CD4-positive, CD25-positive, alpha-beta regulatory T cell (primary cell): ENCODE results near the gene MED15. TPM values are rescaled to one million over a fixed set of nuclear protein-coding genes. Genes with fewer than 3 reads are reported as not detected.

Experiments
- ATAC-seq, 2 donors: fragments of 150-1000 bp; cut with Tn5 transposase; one replicate each; pipeline ENCODE4 v1.10.0; 2021; ENCODE audit warnings: low read depth in 2 of 2, moderate number of reproducible peaks in 2 of 2, moderate library complexity in 1 of 2
- DNase-seq, 3 donors: peaks; one replicate each; pipeline versions ENCODE4 v3.0.0 to v3.0.0-alpha.2; 2012 to 2022; ENCODE audit warnings: mixed read lengths in 1 of 3
- H3K27ac ChIP-seq: one replicate; pipeline ENCODE4 v1.7.0; 2013; ENCODE audit warnings: mild to moderate bottlenecking, low read length; ENCODE audit not compliant: insufficient read depth, poor library complexity, severe bottlenecking
- H3K27me3 ChIP-seq: one replicate; pipeline ENCODE4 v1.7.0; 2013; ENCODE audit warnings: low read length; ENCODE audit not compliant: control insufficient read depth, insufficient read depth
- H3K36me3 ChIP-seq: one replicate; pipeline ENCODE4 v1.7.0; 2013; ENCODE audit warnings: mild to moderate bottlenecking, low read length, moderate library complexity; ENCODE audit not compliant: control insufficient read depth, insufficient read depth
- H3K4me1 ChIP-seq: 2 replicates; pipeline ENCODE4 v1.7.0; 2013; ENCODE audit warnings: mild to moderate bottlenecking, low read length; ENCODE audit not compliant: insufficient read depth, control insufficient read depth, poor library complexity, severe bottlenecking
- H3K4me3 ChIP-seq: one replicate; pipeline ENCODE4 v1.7.0; 2013; ENCODE audit warnings: low read depth, mild to moderate bottlenecking, low read length, moderate library complexity
- H3K9me3 ChIP-seq, 2 experiments: 1 replicate in 1 of 2; 2 replicates in 1 of 2; pipeline ENCODE4 v1.7.0; 2013; ENCODE audit warnings: low read length in 2 of 2, mild to moderate bottlenecking in 1 of 2, moderate library complexity in 1 of 2; ENCODE audit not compliant: control insufficient read depth in 2 of 2
- H3K27ac Mint-ChIP-seq, 3 donors: one replicate each; pipeline ENCODE4 v1.8.0; 2020 to 2022; ENCODE audit warnings: mild to moderate bottlenecking in 3 of 3, mixed read lengths in 3 of 3, moderate library complexity in 2 of 3
- H3K27me3 Mint-ChIP-seq: one replicate; pipeline ENCODE4 v1.8.0; 2022; ENCODE audit warnings: mild to moderate bottlenecking, mixed read lengths
- H3K36me3 Mint-ChIP-seq: one replicate; pipeline ENCODE4 v1.8.0; 2020; ENCODE audit warnings: mixed read lengths
- H3K4me1 Mint-ChIP-seq, 4 donors: one replicate each; pipeline ENCODE4 v1.8.0; 2020 to 2022; ENCODE audit warnings: mixed read lengths in 4 of 4, mild to moderate bottlenecking in 1 of 4
- H3K4me3 Mint-ChIP-seq, 4 donors: one replicate each; pipeline ENCODE4 v1.8.0; 2020 to 2022; ENCODE audit warnings: mild to moderate bottlenecking in 4 of 4, mixed read lengths in 4 of 4, moderate library complexity in 3 of 4
- H3K9me3 Mint-ChIP-seq, 7 donors: one replicate each; pipeline ENCODE4 v1.8.0; 2020 to 2022; ENCODE audit warnings: mixed read lengths in 7 of 7, mild to moderate bottlenecking in 3 of 7, moderate library complexity in 2 of 7
- polyA plus RNA-seq, 4 donors: library from polyadenylated mRNA; unstranded; fragments of 300-500 nt; fragmentation: Illumina TruSeq; gene quantifications; one replicate each; pipeline ENCODE4 v1.2.3, GENCODE V29; 2021
- total RNA-seq: library from RNA; stranded (reverse); gene quantifications from one replicate; pipeline ENCODE4 v1.2.3, GENCODE V29; 2022

Gene MED15
- total and polyA plus RNA-seq, 5 donors from 2014 or later = 35.1 to 397 (median 41.6) TPM

DNA sequence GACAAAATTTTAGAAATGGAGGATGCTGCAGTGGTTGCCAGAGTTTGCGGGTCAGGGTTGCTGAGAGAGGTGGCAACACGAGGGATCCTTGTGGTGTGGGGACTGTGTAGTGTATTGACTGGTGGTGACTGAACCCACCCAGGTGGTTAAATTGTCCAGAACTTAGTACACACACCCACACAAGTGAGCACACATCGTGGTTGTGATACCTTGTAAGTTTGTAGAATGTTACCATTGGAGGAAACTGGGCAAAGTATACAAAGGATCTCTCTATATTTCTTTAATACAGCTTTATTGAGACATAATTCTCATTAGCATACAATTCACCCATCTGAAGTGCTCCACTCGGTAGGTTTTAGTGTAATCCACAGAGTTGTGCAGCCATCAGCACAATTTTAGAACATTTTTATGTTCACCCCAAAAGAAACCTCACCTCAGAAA is 56.1 kb downstream of the MED15 start:
- H3K4me1 Mint-ChIP-seq = peaks cover 20 to 95% (median 49%) of the 10 kb centered on the region in 4 donors

DNA sequence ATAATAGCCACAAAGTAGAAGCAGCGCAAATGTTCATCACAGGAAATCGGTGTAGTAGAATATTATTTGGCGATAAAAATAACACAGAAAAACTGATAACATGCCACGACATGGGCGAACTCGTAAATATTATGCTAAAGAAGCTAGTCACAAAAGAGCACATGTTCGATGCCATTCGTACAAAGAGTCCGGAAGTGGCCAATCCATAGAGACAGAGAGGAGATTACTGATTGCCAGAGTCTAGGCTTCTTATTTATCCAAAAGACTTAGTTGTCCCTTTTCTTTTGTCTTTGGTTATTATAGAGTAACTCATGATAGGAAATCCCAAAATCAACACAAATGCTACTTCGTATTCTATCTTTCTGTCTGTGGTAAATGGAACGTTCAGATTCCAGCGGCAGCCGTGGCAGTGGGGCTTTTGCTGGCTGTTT is 56.5 kb downstream of the MED15 start:
- Histone ChIP-seq H3K36me3 (peaks cover 47% of the 10 kb centered on the region), H3K27ac (peak overlapping the region; percentile 57), H3K4me1 (peaks cover 68% of the 10 kb centered on the region), H3K4me3 (peak overlapping the region; percentile 54), H3K27me3 (no peaks in the 10 kb centered on the region), H3K9me3 (peaks cover 0 to 4% of the 10 kb centered on the region in 2 experiments)
- H3K9me3 Mint-ChIP-seq = peaks cover 0 to 5% (median 3%) of the 10 kb centered on the region in 7 donors
- no peaks in the 10 kb centered on the region for H3K27me3 Mint-ChIP-seq
- H3K27ac Mint-ChIP-seq = peak overlapping the region; percentile 83 to 95 (median 92)
- peak overlapping the region; percentile 61 to 73 (median 66) for H3K4me3 Mint-ChIP-seq
- H3K36me3 Mint-ChIP-seq = peaks cover 67% of the 10 kb centered on the region
- ATAC-seq (no peak), DNase-seq (peak in 1 of 3 donors; percentile 43)
- H3K4me1 Mint-ChIP-seq = peaks cover 21 to 95% (median 50%) of the 10 kb centered on the region in 4 donors

More for the DNA sequence above, 56.1 kb downstream of the MED15 start:
- ATAC-seq (no peak), DNase-seq (no peak)
- Mint-ChIP-seq H3K36me3 (peaks cover 67% of the 10 kb centered on the region), H3K9me3 (peaks cover 0 to 10% (median 4%) of the 10 kb centered on the region in 7 donors), H3K27ac (peak overlapping the region; percentile 83 to 95 (median 92)), H3K27me3 (no peaks in the 10 kb centered on the region), H3K4me3 (peak overlapping the region; percentile 61 to 73 (median 66))
- H3K27me3 ChIP-seq = no peaks in the 10 kb centered on the region
- H3K4me1 ChIP-seq = peaks cover 66% of the 10 kb centered on the region
- H3K9me3 ChIP-seq = peaks cover 0 to 9% of the 10 kb centered on the region in 2 experiments
- peaks cover 48% of the 10 kb centered on the region for H3K36me3 ChIP-seq
- peak overlapping the region; percentile 54 for H3K4me3 ChIP-seq
- peak overlapping the region; percentile 57 for H3K27ac ChIP-seq

DNA sequence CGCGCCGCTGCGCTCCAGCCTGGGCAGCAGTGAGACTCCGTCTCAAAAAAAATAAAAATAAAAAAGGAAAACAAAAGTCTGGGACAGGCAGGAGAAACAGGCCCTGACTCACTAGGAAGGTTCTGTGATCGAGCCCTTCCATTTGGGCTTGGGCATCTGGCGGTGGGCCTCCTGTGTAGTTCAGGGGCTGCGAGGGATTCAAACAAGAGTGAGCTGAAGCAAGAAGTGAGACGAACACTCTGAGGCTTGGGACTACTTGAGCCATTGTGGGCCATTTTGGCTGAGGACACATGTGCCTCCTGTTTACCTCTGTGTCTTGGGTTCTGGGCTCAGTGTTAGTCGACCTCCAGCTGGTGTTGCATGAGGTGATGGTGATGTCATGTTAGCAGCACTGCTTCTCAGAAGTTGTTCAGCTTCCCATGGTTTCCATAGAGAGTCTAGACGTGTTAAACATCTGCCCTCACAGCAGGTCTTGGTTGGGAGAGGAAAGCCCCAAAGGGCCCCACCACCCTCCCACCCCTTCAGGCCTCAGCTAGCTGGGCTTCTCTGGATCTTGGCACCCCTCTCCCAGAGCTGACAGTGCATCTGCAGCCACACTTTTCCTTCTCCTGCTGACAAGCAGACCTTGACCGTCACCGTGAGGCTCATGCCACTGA is 57.8 kb downstream of the MED15 start:
- H3K27me3 Mint-ChIP-seq = no peaks in the 10 kb centered on the region
- Histone ChIP-seq H3K4me1 (peaks cover 81% of the 10 kb centered on the region), H3K9me3 (no peaks in the 10 kb centered on the region), H3K27me3 (no peaks in the 10 kb centered on the region), H3K36me3 (peaks cover 36% of the 10 kb centered on the region), H3K4me3 (no peak overlapping the region), H3K27ac (peak overlapping the region; percentile 65)
- H3K9me3 Mint-ChIP-seq = no peaks in the 10 kb centered on the region
- DNase-seq = no peak
- no peak for ATAC-seq
- peak overlapping the region in 3 of 4 donors; percentile 58 to 90 (median 75) for H3K4me3 Mint-ChIP-seq
- H3K27ac Mint-ChIP-seq = peak overlapping the region; percentile 69 to 97 (median 91)
- peaks cover 27 to 98% (median 52%) of the 10 kb centered on the region in 4 donors for H3K4me1 Mint-ChIP-seq
- H3K36me3 Mint-ChIP-seq = peaks cover 63% of the 10 kb centered on the region

DNA sequence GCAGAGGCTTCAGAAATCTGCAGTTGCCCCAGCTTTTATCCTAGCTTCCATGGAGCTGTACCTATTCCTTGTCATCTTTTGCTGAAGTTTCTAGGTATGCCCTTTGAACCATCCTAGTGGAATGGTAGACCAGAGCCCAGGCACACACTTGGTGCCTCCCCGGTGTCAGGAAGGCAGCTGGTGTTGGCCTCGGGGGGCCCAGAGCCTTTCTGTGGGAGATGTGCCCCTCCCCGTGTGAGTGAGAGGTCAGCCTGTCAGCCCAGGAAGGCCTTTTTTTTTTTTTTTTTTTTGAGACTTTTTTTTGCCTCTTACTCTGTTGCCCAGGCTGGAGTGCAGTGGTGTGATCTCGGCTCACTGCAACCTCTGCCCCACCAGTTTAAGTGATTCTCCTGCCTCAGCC is 58.4 kb downstream of the MED15 start:
- Mint-ChIP-seq H3K4me3 (peak overlapping the region; percentile 58 to 90 (median 88)), H3K4me1 (peaks cover 27 to 97% (median 53%) of the 10 kb centered on the region in 4 donors), H3K27ac (peak overlapping the region; percentile 69 to 98 (median 97)), H3K27me3 (no peaks in the 10 kb centered on the region), H3K9me3 (no peaks in the 10 kb centered on the region), H3K36me3 (peaks cover 60% of the 10 kb centered on the region)
- Histone ChIP-seq H3K36me3 (peaks cover 34% of the 10 kb centered on the region), H3K4me1 (peaks cover 86% of the 10 kb centered on the region), H3K27me3 (no peaks in the 10 kb centered on the region), H3K4me3 (no peak overlapping the region), H3K27ac (peak overlapping the region; percentile 65), H3K9me3 (no peaks in the 10 kb centered on the region)
- no peak for DNase-seq
- ATAC-seq = no peak

DNA sequence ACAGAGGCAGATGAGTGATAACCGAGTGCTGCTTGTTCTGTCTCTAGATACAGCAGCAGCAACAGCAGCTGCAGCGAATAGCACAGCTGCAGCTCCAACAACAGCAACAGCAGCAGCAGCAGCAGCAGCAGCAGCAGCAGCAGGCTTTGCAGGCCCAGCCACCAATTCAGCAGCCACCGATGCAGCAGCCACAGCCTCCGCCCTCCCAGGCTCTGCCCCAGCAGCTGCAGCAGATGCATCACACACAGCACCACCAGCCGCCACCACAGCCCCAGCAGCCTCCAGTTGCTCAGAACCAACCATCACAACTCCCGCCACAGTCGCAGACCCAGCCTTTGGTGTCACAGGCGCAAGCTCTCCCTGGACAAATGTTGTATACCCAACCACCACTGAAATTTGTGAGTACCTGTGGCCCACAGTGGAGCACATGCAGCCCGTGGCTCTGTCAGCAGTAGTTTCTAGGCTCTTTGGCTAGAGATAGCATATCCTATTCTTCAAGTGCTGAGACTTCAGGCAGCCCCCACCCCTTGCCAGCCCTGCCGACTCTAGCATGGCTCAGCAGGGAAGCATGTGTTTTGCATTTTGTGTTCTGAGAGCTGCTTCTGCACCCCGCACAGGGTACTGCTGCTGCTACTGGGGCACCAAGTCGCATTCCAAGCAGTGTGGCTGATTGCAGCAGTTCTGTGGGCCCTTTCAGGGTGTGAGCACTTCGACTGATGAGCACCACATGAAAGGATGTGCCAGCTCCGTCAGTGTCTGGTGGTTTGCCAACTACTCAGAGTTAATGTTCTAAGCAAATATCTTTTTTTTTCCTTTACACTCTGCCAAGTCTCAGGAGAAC is 59.2 kb downstream of the MED15 start:
- peak overlapping the region; percentile 65 for H3K27ac ChIP-seq
- H3K4me3 ChIP-seq = peak overlapping the region; percentile 64
- H3K27ac Mint-ChIP-seq = peak overlapping the region; percentile 97 to 98 (median 98)

DNA sequence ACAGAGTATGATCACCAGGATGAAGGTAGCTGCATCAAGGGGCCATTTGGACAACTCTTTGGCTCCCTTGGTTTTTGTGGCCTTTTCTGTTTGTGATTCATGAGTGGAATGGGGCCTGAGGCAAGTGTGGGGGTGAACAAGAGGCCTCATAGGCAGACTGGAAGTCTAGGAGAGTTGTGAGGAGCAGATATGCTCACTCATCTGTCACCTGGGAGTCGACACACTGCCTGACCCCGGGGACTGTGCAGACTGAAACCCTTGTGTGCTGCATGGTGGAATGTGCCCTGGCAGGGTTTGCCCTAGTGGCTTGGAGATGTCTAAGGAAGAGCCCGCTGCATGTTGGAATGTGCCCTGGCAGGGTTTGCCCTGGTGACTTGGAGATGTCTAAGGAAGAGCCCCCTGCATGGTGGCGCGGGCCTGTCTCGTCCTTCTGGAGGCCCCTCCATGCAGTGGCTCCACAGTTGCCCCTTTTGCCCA is 60.0 kb downstream of the MED15 start:
- DNase-seq (no peak), ATAC-seq (no peak)
- peak overlapping the region; percentile 79 for H3K27ac ChIP-seq
- peak overlapping the region; percentile 97 to 98 (median 98) for H3K27ac Mint-ChIP-seq
- H3K4me1 ChIP-seq = peaks cover 100% of the 10 kb centered on the region
- H3K4me3 ChIP-seq = peak overlapping the region; percentile 64
- H3K4me1 Mint-ChIP-seq = peaks cover 27 to 99% (median 64%) of the 10 kb centered on the region in 4 donors
- H3K36me3 ChIP-seq = peaks cover 44% of the 10 kb centered on the region
- no peaks in the 10 kb centered on the region for H3K27me3 ChIP-seq
- H3K9me3 ChIP-seq = no peaks in the 10 kb centered on the region
- peak overlapping the region; percentile 87 to 91 (median 89) for H3K4me3 Mint-ChIP-seq
- no peaks in the 10 kb centered on the region for H3K9me3 Mint-ChIP-seq
- no peaks in the 10 kb centered on the region for H3K27me3 Mint-ChIP-seq
- peaks cover 53% of the 10 kb centered on the region for H3K36me3 Mint-ChIP-seq

More for the DNA sequence above, 59.2 kb downstream of the MED15 start:
- peak; percentile 54 to 61 for ATAC-seq
- Mint-ChIP-seq H3K36me3 (peaks cover 58% of the 10 kb centered on the region), H3K9me3 (no peaks in the 10 kb centered on the region), H3K4me1 (peaks cover 27 to 98% (median 59%) of the 10 kb centered on the region in 4 donors), H3K27me3 (no peaks in the 10 kb centered on the region), H3K4me3 (peak overlapping the region; percentile 87 to 91 (median 89))
- Histone ChIP-seq H3K4me1 (peaks cover 95% of the 10 kb centered on the region), H3K36me3 (peaks cover 39% of the 10 kb centered on the region), H3K9me3 (no peaks in the 10 kb centered on the region), H3K27me3 (no peaks in the 10 kb centered on the region)
- DNase-seq = peak; percentile 58 to 84 (median 81)

DNA sequence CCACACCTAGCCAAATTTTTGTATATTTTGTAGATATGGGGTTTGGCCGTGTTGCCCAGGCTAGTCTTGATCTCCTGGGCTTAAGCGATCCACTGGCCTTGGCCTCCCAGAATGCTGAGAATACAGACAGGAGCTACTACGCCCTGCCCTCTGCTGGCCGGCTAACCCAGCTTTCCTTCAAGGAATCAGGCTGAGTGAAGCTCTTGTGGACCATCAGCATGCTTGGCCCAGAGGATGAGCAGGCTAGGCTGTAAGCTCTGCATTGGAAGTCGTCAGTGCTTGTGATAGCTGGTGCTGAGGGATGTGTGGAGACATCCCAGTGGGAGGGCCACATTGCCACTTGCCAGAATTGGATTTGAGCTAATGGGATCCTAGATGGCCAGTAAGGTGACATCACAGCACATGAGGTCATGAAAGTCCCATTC is 60.6 kb downstream of the MED15 start:
- H3K4me1 Mint-ChIP-seq = peaks cover 25 to 98% (median 62%) of the 10 kb centered on the region in 4 donors
- H3K27me3 Mint-ChIP-seq = no peaks in the 10 kb centered on the region
- DNase-seq (no peak), ATAC-seq (no peak)
- Histone ChIP-seq H3K36me3 (peaks cover 49% of the 10 kb centered on the region), H3K27ac (peak overlapping the region; percentile 79), H3K27me3 (no peaks in the 10 kb centered on the region), H3K4me1 (peaks cover 95% of the 10 kb centered on the region), H3K4me3 (peak overlapping the region; percentile 51), H3K9me3 (no peaks in the 10 kb centered on the region)
- H3K9me3 Mint-ChIP-seq = no peaks in the 10 kb centered on the region
- H3K4me3 Mint-ChIP-seq = peak overlapping the region; percentile 82 to 90 (median 88)
- H3K36me3 Mint-ChIP-seq = peaks cover 53% of the 10 kb centered on the region
- peak overlapping the region; percentile 82 to 98 (median 97) for H3K27ac Mint-ChIP-seq
